Left lung (tissue), 10 donors: ENCODE measurements around the gene CRBN. TPM values are rescaled to one million over a fixed set of nuclear protein-coding genes. Genes with fewer than 3 reads are reported as not detected.

ENCODE experiments used
- ATAC-seq: fragments of 200-7000 bp; cut with Tn5 transposase; one replicate; pipeline ENCODE4 v1.9.1; 2020; ENCODE audit warnings: moderate library complexity
- DNase-seq, 4 donors: peaks; one replicate each; pipeline ENCODE4 v3.0.0-alpha.2; 2013 to 2020
- H3K27ac ChIP-seq, 2 donors: fragments of 200-600 bp; sonication (generic) in 1 of 2; one replicate each; pipeline versions ENCODE4 v1.5.0 to v1.8.0; 2020 to 2021
- H3K27me3 ChIP-seq, 2 donors: fragments of 200-600 bp; sonication (generic) in 1 of 2; one replicate each; pipeline versions ENCODE4 v1.5.0 to v1.8.0; 2020 to 2021
- H3K36me3 ChIP-seq, 2 donors: fragments of 200-600 bp; sonication (generic) in 1 of 2; one replicate each; pipeline versions ENCODE4 v1.5.0 to v1.8.0; 2020 to 2021
- H3K4me1 ChIP-seq, 2 donors: fragments of 200-600 bp; one replicate each; pipeline ENCODE4 v1.8.0; 2021
- H3K4me3 ChIP-seq, 2 donors: fragments of 200-600 bp; sonication (generic) in 1 of 2; one replicate each; pipeline versions ENCODE4 v1.5.0 to v1.8.0; 2020 to 2021; ENCODE audit warnings: mild to moderate bottlenecking in 1 of 2
- H3K9me3 ChIP-seq, 2 donors: fragments of 200-600 bp; sonication (generic) in 1 of 2; one replicate each; pipeline versions ENCODE4 v1.5.0 to v1.8.0; 2020 to 2021
- intact Hi-C, 2 donors: fragments of 100-400 bp; cut with DNase I; formaldehyde crosslinking; loops; one replicate each; pipeline versions ENCODE4 v1.11.2 to v1.14.2; 2022
- polyA plus RNA-seq, 6 donors: library from polyadenylated mRNA; unstranded; fragments of 120-200 nt; gene quantifications; one replicate each; pipeline ENCODE4 v1.2.1, GENCODE V29; 2013; ENCODE audit not compliant: insufficient read length in 6 of 6
- total RNA-seq, 2 donors: library from RNA; stranded (reverse); fragmentation: NEBNext Ultra II Directional; extraction: Animal tissue kit (Norgen Biotek cat#: 25700); gene quantifications; one replicate each; pipeline ENCODE4 v1.2.1, GENCODE V29; 2021
- TF ChIP-seq, protein P1 (sequence below), 2 donors: fragments of 200-600 bp; sonication (generic) in 1 of 2; IDR thresholded peaks; one replicate each; pipeline versions ENCODE4 v1.5.0 to v1.8.0; 2021; ENCODE audit warnings: antibody characterized with exemption in 2 of 2
- donor health status: DM: no; HTN: yes; CAD: no.
- donor health status: DM: no; HTN: no; CAD: no.

CRBN gene
- total and polyA plus RNA-seq, 8 donors, result 34.4 to 79.6 (median 62.2) TPM

DNA sequence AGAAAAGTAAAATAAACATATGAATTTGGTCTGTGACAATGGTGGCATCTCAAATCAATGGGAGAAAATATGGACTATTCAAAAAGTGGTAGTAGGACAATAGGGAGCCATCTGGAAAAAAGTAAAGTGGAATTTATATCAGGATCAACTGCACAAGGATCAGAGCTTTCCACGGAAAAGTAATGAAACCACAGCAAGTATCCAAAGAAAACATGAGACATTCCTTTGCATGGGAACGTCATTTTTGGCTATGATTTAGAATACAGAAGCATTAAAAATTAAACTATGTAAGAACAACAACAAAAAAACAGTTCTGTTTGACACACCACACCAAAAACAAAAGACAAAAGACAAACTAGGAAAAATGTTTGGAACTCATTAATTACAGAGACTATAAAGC lies 18.7 kb downstream of the CRBN start:
- TF ChIP-seq, protein P1, sequence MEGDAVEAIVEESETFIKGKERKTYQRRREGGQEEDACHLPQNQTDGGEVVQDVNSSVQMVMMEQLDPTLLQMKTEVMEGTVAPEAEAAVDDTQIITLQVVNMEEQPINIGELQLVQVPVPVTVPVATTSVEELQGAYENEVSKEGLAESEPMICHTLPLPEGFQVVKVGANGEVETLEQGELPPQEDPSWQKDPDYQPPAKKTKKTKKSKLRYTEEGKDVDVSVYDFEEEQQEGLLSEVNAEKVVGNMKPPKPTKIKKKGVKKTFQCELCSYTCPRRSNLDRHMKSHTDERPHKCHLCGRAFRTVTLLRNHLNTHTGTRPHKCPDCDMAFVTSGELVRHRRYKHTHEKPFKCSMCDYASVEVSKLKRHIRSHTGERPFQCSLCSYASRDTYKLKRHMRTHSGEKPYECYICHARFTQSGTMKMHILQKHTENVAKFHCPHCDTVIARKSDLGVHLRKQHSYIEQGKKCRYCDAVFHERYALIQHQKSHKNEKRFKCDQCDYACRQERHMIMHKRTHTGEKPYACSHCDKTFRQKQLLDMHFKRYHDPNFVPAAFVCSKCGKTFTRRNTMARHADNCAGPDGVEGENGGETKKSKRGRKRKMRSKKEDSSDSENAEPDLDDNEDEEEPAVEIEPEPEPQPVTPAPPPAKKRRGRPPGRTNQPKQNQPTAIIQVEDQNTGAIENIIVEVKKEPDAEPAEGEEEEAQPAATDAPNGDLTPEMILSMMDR (IDR thresholded peaks at IDR 0.05), result no peak
- DNase-seq, result no peak
- no peak for ATAC-seq
- H3K27me3 ChIP-seq, result no peaks in the 10 kb centered on the region
- peaks cover 0 to 97% of the 10 kb centered on the region in 2 donors for H3K36me3 ChIP-seq
- H3K4me1 ChIP-seq, result no peaks in the 10 kb centered on the region
- intact Hi-C loops, result no loop called here
- H3K27ac ChIP-seq, result no peak overlapping the region
- no peaks in the 10 kb centered on the region for H3K9me3 ChIP-seq
- H3K4me3 ChIP-seq, result no peak overlapping the region

GRCh38 chr3:3157484-3157883 lies 22.0 kb downstream of the CRBN start:
- no peaks in the 10 kb centered on the region for H3K4me1 ChIP-seq
- peaks cover 0 to 97% of the 10 kb centered on the region in 2 donors for H3K36me3 ChIP-seq
- DNase-seq, result no peak
- intact Hi-C loops, result no loop called here
- no peak overlapping the region for H3K27ac ChIP-seq
- H3K4me3 ChIP-seq, result no peak overlapping the region
- TF ChIP-seq, protein P1 (IDR thresholded peaks at IDR 0.05), result no peak
- no peak for ATAC-seq
- H3K9me3 ChIP-seq, result no peaks in the 10 kb centered on the region
- no peaks in the 10 kb centered on the region for H3K27me3 ChIP-seq

DNA sequence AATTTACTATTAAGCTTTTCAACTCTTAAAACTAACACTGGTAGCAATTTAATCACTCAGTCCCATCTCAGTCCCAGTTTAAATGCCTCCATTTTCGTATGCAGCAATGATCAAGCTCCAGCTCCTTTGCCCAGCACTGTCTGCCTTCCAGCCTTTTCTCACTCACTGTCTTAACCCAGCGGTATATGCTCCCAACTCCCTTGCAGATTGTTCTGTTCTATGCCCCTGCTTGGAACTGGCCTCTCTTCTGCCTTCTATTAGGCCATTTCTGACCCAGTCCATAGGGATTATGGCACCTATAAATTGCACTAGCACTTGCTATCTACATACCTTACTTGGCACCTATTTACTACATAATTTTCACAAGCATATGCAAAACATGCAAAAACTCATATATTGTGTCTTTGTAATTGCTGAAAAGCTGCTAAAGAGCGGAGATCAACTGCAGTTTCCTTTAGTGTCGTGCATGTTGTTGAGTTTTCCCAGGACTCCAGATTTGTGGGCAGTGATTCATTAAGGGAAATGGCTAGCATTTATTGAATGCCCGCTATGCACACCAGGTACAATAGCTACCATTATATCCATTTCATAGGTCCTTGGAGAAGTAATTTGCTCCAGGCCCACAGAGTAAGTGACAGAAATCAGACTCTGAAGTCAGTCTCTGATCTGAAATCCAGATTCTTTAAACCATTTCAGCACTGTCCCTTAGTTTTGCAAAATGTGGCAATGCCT lies 24.4 kb downstream of the CRBN start:
- H3K4me1 ChIP-seq, result no peaks in the 10 kb centered on the region
- no peak overlapping the region for H3K27ac ChIP-seq
- intact Hi-C loops, result no loop called here
- ATAC-seq, result no peak
- TF ChIP-seq, protein P1 (IDR thresholded peaks at IDR 0.05), result no peak
- no peak for DNase-seq
- no peak overlapping the region for H3K4me3 ChIP-seq
- no peaks in the 10 kb centered on the region for H3K27me3 ChIP-seq
- peaks cover 0 to 98% of the 10 kb centered on the region in 2 donors for H3K36me3 ChIP-seq
- no peaks in the 10 kb centered on the region for H3K9me3 ChIP-seq

DNA sequence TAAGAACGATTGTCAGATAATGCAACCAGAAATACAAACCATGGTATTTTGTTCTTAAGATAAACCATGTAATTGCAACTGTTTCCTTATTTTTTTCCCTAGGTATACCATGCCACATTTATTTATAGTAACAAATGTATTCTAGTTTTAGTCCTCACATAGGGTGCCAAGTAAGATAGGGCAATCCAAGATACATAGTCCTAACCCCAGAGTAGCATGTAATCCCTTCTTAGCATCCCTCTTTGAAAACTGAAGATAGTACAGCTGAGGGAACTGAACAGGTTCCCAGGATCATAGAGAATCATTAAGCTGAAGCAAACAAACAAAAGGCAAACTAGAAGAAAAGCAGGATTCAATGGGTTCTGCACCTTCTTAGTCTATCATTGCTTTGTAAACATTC lies 28.0 kb downstream of the CRBN start:
- ATAC-seq, result no peak
- H3K9me3 ChIP-seq, result no peaks in the 10 kb centered on the region
- TF ChIP-seq, protein P1 (IDR thresholded peaks at IDR 0.05), result no peak
- intact Hi-C loops, result no loop called here
- H3K36me3 ChIP-seq, result peaks cover 0 to 99% of the 10 kb centered on the region in 2 donors
- no peak overlapping the region for H3K27ac ChIP-seq
- H3K4me3 ChIP-seq, result no peak overlapping the region
- H3K27me3 ChIP-seq, result no peaks in the 10 kb centered on the region
- no peaks in the 10 kb centered on the region for H3K4me1 ChIP-seq
- DNase-seq, result no peak

DNA sequence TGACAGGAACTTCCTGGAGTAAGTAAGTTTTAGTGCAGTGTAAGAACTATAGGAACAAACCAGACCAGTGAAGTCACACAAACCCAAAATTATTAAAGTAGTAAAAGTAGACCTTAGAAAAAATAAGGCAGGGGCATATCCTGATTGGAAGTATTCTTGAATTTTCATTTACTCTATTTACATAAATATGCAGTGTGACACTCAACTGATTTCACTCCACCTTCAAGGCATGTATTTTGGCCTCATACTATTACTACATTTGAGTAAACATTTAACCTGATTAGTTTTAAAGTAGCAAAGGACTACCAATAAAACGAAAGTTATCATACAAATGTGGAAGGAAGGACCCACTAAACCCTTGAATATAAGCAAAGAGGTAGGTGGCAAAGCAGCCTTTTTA lies 29.9 kb downstream of the CRBN start:
- no peak for DNase-seq
- no peak overlapping the region for H3K4me3 ChIP-seq
- intact Hi-C loops, result no loop called here
- no peaks in the 10 kb centered on the region for H3K9me3 ChIP-seq
- H3K27ac ChIP-seq, result peak overlapping the region in 1 of 2 donors; percentile 20
- H3K27me3 ChIP-seq, result no peaks in the 10 kb centered on the region
- H3K36me3 ChIP-seq, result peaks cover 0 to 99% of the 10 kb centered on the region in 2 donors
- no peaks in the 10 kb centered on the region for H3K4me1 ChIP-seq
- TF ChIP-seq, protein P1 (IDR thresholded peaks at IDR 0.05), result no peak
- no peak for ATAC-seq
